HTR-8/SVneo (cell line): Measurements from ENCODE around the gene SBK2.
"Not testable (repeated sequence)": the region's sequence is repeated elsewhere in the genome, so short reads cannot be mapped to it uniquely, and the experiment has no call there.

ENCODE experiments used
- DNase-seq: peaks from one replicate; pipeline ENCODE4 v3.0.0; 2011; ENCODE audit warnings: low spot score, mixed read lengths; ENCODE audit not compliant: insufficient read length
- FAIRE-seq: peaks from 2 replicates; lab custom pipeline; 2011; peaks lifted over from hg19 to GRCh38; lab: Jason Lieb, UNC

SBK2 gene

GRCh38 chr19:55538132-55538531, 1.2 kb upstream of the SBK2 start:
- FAIRE-seq: no peak
- no peak for DNase-seq

GRCh38 chr19:55537741-55538111, 793 bp upstream of the SBK2 start:
- DNase-seq (peak; percentile 78), FAIRE-seq (no peak)

GRCh38 chr19:55536366-55536765, 567 bp downstream of the SBK2 start:
- FAIRE-seq (no peak), DNase-seq (no peak)

- no peak for FAIRE-seq
- no peak for DNase-seq
These were observed 975 bp downstream of the SBK2 start for GRCh38 chr19:55535965-55536350.

GRCh38 chr19:55535173-55535964, 1.6 kb downstream of the SBK2 start:
- no peak for DNase-seq
- no peak for FAIRE-seq

GRCh38 chr19:55534280-55534679, 2.7 kb downstream of the SBK2 start:
- not testable (repeated sequence) for FAIRE-seq, DNase-seq

- no peak for DNase-seq
- FAIRE-seq: no peak
These were observed 5.9 kb downstream of the SBK2 start for GRCh38 chr19:55530996-55531395.

GRCh38 chr19:55529636-55530234, 7.2 kb downstream of the SBK2 start:
- no peak for FAIRE-seq
- DNase-seq: no peak

GRCh38 chr19:55528030-55528803, 8.7 kb downstream of the SBK2 start:
- FAIRE-seq: no peak
- DNase-seq: no peak

GRCh38 chr19:55527197-55528029, 9.5 kb downstream of the SBK2 start:
- peak; percentile 99 for FAIRE-seq

GRCh38 chr19:55526216-55527196, 10.4 kb downstream of the SBK2 start:
- DNase-seq: no peak
- FAIRE-seq: no peak

More at GRCh38 chr19:55527197-55528029, 9.5 kb downstream of the SBK2 start:
- no peak for DNase-seq

- FAIRE-seq (no peak), DNase-seq (no peak)
These were observed 11.4 kb downstream of the SBK2 start for GRCh38 chr19:55525289-55526101.

- FAIRE-seq: no peak
- no peak for DNase-seq
These were observed 16.1 kb downstream of the SBK2 start for GRCh38 chr19:55520691-55521292.

GRCh38 chr19:55519451-55520311, 17.3 kb downstream of the SBK2 start:
- DNase-seq (no peak), FAIRE-seq (peak; percentile 99)

GRCh38 chr19:55516878-55517620, 19.9 kb downstream of the SBK2 start:
- peak; percentile 98 for DNase-seq
- peak; percentile 95 for FAIRE-seq

GRCh38 chr19:55508120-55508519, 28.8 kb downstream of the SBK2 start:
- DNase-seq (no peak), FAIRE-seq (no peak)
